ENCODE results near the gene ASPG. TPM values are rescaled to one million over a fixed set of nuclear protein-coding genes. Genes with fewer than 3 reads are reported as not detected.

Gene ASPG
- polyA plus RNA-seq, 3 donors: 0.01 TPM; not detected in 2

GRCh38 chr14:104047761-104048160, 37.7 kb upstream of the ASPG start:
- no peak overlapping the region for H3K4me3 ChIP-seq (replicated peaks in 1 of 3; ENCODE audit: low read depth in 2 of 3, low read length in 3 of 3)
- Mint-ChIP-seq H3K36me3 (peaks cover 60 to 83% of the 10 kb centered on the region in 2 donors), H3K9me3 (peaks cover 0 to 3% (median 0%) of the 10 kb centered on the region in 7 donors), H3K4me1 (no peaks in the 10 kb centered on the region), H3K27ac (no peak overlapping the region), H3K27me3 (ENCODE audit: low read depth in 3 of 3) (peaks cover 2 to 6% (median 6%) of the 10 kb centered on the region in 3 donors), H3K4me3 (no peak overlapping the region)
- TF ChIP-seq, protein P1, sequence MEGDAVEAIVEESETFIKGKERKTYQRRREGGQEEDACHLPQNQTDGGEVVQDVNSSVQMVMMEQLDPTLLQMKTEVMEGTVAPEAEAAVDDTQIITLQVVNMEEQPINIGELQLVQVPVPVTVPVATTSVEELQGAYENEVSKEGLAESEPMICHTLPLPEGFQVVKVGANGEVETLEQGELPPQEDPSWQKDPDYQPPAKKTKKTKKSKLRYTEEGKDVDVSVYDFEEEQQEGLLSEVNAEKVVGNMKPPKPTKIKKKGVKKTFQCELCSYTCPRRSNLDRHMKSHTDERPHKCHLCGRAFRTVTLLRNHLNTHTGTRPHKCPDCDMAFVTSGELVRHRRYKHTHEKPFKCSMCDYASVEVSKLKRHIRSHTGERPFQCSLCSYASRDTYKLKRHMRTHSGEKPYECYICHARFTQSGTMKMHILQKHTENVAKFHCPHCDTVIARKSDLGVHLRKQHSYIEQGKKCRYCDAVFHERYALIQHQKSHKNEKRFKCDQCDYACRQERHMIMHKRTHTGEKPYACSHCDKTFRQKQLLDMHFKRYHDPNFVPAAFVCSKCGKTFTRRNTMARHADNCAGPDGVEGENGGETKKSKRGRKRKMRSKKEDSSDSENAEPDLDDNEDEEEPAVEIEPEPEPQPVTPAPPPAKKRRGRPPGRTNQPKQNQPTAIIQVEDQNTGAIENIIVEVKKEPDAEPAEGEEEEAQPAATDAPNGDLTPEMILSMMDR (IDR thresholded peaks at IDR 0.05): no peak
- no peak overlapping the region for H2AFZ ChIP-seq (ENCODE audit: insufficient read depth, low read depth, low read length, poor library complexity, severe bottlenecking)
- H3K9ac ChIP-seq (ENCODE audit: insufficient read depth, low read length, poor library complexity, severe bottlenecking): no peak overlapping the region
- H3K4me1 ChIP-seq (ENCODE audit: control insufficient read depth in 1 of 2, insufficient read depth in 2 of 2, low read length in 2 of 2): no peaks in the 10 kb centered on the region
- H3K79me2 ChIP-seq (ENCODE audit: insufficient read depth, low read length): no peaks in the 10 kb centered on the region
- H4K20me1 ChIP-seq (ENCODE audit: insufficient read depth, low read length): no peaks in the 10 kb centered on the region
- WGBS (ENCODE audit: insufficient coverage): no CpG with 5 or more reads among the region's 3 CpGs
- H3K27ac ChIP-seq (ENCODE audit: low read depth in 1 of 2, low read length in 2 of 2): no peak overlapping the region
- H3K36me3 ChIP-seq (replicated peaks in 1 of 2; ENCODE audit: control insufficient read depth in 1 of 2, insufficient read depth in 2 of 2, low read length in 2 of 2): peaks cover under 1 to 45% of the 10 kb centered on the region in 2 donors
- no peaks in the 10 kb centered on the region for H3K9me3 ChIP-seq (replicated peaks in 1 of 2; ENCODE audit: control insufficient read depth in 1 of 2, insufficient read depth in 1 of 2, low read length in 2 of 2)
- no peaks in the 10 kb centered on the region for H3K27me3 ChIP-seq (ENCODE audit: control insufficient read depth in 2 of 2, insufficient read depth in 2 of 2, low read length in 2 of 2)
- DNase-seq: no peak
- no peak overlapping the region for H3K4me2 ChIP-seq (replicated peaks; ENCODE audit: extremely low read depth, low read length, poor library complexity, severe bottlenecking)
- intact Hi-C loops (cut with micrococcal nuclease): no loop called here

- H2AFZ ChIP-seq (ENCODE audit: insufficient read depth, low read depth, low read length, poor library complexity, severe bottlenecking): no peak overlapping the region
- no peak for DNase-seq
- no peak overlapping the region for H3K27ac ChIP-seq (ENCODE audit: low read depth in 1 of 2, low read length in 2 of 2)
- peaks cover 58 to 83% of the 10 kb centered on the region in 2 donors for H3K36me3 Mint-ChIP-seq
- H3K4me1 Mint-ChIP-seq: no peaks in the 10 kb centered on the region
- TF ChIP-seq, protein P1 (IDR thresholded peaks at IDR 0.05): no peak
- no peak overlapping the region for H3K4me3 ChIP-seq (replicated peaks in 1 of 3; ENCODE audit: low read depth in 2 of 3, low read length in 3 of 3)
- no peaks in the 10 kb centered on the region for H4K20me1 ChIP-seq (ENCODE audit: insufficient read depth, low read length)
- H3K27ac Mint-ChIP-seq: no peak overlapping the region
- peaks cover 0 to 46% of the 10 kb centered on the region in 2 donors for H3K36me3 ChIP-seq (replicated peaks in 1 of 2; ENCODE audit: control insufficient read depth in 1 of 2, insufficient read depth in 2 of 2, low read length in 2 of 2)
- WGBS (ENCODE audit: insufficient coverage): 60% methylated on average over 1 of the region's 2 CpGs
- no peak overlapping the region for H3K9ac ChIP-seq (ENCODE audit: insufficient read depth, low read length, poor library complexity, severe bottlenecking)
- no peaks in the 10 kb centered on the region for H3K4me1 ChIP-seq (ENCODE audit: control insufficient read depth in 1 of 2, insufficient read depth in 2 of 2, low read length in 2 of 2)
- H3K27me3 Mint-ChIP-seq (ENCODE audit: low read depth in 3 of 3): peaks cover 2 to 6% (median 6%) of the 10 kb centered on the region in 3 donors
- peaks cover 0 to 3% (median 0%) of the 10 kb centered on the region in 7 donors for H3K9me3 Mint-ChIP-seq
- H3K27me3 ChIP-seq (ENCODE audit: control insufficient read depth in 2 of 2, insufficient read depth in 2 of 2, low read length in 2 of 2): no peaks in the 10 kb centered on the region
- intact Hi-C loops (cut with micrococcal nuclease): no loop called here
- no peaks in the 10 kb centered on the region for H3K79me2 ChIP-seq (ENCODE audit: insufficient read depth, low read length)
- H3K4me2 ChIP-seq (replicated peaks; ENCODE audit: extremely low read depth, low read length, poor library complexity, severe bottlenecking): no peak overlapping the region
- no peaks in the 10 kb centered on the region for H3K9me3 ChIP-seq (replicated peaks in 1 of 2; ENCODE audit: control insufficient read depth in 1 of 2, insufficient read depth in 1 of 2, low read length in 2 of 2)
- no peak overlapping the region for H3K4me3 Mint-ChIP-seq
These were observed 36.6 kb upstream of the ASPG start for GRCh38 chr14:104048758-104049507.

Measured in CD14-positive monocyte (primary cell).